RPMI7951 (cell line): Measurements from ENCODE around the gene BEST1. TPM values are rescaled to one million over a fixed set of nuclear protein-coding genes. Genes with fewer than 3 reads are reported as not detected.
"Not testable (repeated sequence)": the region's sequence is repeated elsewhere in the genome, so short reads cannot be mapped to it uniquely, and the experiment has no call there.

Experiments
- DNase-seq: peaks from one replicate; pipeline ENCODE4 v3.0.0-alpha.2; 2012; ENCODE audit warnings: low read depth
- total RNA-seq: library from RNA; depleted of rRNA; stranded (reverse); fragments of >200 nt; shearing (Covaris generic); gene quantifications from 2 replicates; pipeline ENCODE4 v1.2.3, GENCODE V29; 2014

The BEST1 gene
- total RNA-seq, 1 experiment from 2014 or later, result 0.12 TPM

GRCh38 chr11:61963282-61964057, 13.3 kb downstream of the BEST1 start:
- peak; percentile 83 for DNase-seq

DNA sequence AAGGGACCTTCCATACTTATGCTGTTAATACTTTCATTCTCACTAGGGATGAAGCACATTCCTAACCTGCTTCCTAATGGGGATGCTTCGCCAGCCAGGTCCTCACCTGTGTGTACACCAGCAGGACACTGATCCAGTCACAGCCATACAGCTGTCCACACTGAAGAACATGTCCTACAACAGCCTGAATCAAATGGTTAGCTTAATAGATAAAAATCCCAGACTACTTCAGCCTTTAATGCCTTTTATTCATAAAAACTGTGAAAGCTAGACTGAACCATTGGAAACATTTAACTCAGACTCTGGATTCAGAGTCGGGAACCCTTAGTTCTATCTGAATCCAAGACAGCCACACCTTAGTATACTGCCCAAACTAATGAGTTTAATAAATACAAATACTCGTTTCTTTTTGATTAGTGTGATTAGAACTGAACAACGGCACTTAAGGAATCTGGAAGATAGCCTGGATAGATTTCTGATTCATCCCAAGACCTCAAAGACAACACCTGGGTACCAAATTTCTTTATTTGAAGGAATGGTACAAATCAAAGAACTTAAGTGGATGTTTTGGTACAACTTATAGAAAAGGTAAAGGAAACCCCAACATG, 14.0 kb downstream of the BEST1 start:
- no peak for DNase-seq

GRCh38 chr11:61964666-61965271, 14.6 kb downstream of the BEST1 start:
- DNase-seq, result not testable (repeated sequence)

- DNase-seq, result peak; percentile 87
Observed at GRCh38 chr11:61966734-61967115, 16.6 kb downstream of the BEST1 start.

- peak; percentile 93 for DNase-seq
Observed at GRCh38 chr11:61967116-61967923, 17.2 kb downstream of the BEST1 start, which contains the start of gene FTH1. TSS of gene FTH1 (minus strand) at chr11:61967634. CDS start at chr11:61967425, 209 bp downstream.

DNA sequence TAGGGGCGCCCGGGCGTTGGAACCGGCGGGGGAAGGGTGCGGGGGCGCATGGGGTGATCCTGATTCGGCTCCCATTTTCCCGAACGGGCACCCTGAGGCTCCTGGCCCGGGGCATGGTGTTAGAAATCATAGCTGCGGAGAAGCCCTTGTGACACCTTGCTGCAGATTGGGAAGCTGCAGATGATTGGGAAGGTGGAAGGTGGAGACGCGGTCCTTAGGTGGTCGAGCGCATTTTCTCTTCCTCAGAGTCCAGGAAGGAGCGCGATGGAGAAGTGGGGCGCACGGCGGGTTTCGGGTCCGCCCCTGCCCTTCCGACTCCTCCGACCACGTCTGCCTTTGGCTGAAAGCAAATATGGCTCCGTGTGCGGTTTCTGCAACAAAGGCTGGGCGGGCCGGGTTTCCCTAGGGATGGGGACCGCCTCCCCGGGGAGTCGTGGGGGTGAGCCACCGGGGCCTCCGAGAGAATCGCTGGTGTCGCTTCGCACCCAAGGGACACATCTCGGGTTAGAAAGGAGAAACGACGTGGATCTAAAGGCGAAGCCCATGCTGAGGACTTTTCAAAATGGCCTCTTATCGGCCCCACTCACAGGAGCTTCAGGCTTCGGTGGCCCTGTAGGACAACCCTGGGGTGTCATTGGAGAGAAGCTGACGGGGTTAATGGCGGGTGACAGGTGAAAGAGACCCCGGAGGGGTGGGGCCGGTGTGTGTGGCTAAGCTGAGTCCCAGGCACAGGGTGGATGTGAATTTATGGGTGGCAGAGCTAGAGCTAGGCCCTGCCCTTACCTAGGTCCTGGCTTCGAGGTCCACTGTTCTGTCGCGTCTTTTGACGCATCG, 18.0 kb downstream of the BEST1 start:
- DNase-seq, result peak; percentile 48

DNA sequence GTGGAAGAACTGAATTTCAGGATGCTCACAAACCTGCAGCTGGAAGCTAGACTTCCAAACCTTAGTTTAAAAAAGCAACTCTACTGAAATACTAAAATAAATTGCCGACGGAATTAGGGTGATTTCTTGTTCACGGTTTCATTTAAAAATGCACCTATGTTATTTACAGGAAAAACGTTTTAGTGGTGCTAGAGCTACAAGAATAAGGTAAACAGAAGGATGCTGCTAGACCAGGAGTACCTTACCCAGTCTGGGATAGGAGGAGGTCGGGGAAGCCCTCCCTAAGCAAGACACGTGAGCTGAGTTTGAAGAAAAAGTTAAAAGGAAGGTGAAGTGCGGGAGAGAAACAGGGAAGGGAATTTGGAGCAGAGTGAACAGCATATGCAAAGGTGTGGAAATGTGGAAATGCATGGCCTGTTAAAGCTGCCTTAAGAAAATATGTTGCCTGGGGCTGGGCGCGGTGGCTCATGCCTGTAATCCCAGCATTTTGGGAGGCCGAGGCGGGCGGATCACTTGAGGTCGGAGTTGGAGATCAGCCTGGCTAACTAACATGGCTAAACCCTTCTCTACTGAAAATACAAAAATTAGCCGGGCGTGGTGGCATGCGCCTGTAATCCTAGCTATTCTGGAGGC, 18.7 kb downstream of the BEST1 start:
- peak; percentile 36 for DNase-seq

DNA sequence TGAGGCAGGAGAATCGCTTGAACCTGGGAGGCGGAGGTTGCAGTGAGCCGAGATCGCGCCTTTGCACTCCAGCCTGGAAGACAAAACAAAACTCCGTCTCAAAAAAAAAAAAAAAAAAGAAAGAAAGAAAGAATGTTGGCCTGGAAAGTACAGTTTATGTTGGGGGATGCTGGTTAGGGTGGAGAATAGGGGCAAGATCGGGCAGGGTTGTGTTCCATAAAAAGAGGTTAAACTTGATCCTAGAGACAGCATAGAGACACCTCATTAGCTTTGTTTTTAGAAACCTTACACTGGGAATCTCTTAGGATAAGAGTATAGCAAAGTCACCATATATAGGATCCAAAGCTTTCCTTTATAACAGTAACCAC, 19.2 kb downstream of the BEST1 start:
- no peak for DNase-seq

DNA sequence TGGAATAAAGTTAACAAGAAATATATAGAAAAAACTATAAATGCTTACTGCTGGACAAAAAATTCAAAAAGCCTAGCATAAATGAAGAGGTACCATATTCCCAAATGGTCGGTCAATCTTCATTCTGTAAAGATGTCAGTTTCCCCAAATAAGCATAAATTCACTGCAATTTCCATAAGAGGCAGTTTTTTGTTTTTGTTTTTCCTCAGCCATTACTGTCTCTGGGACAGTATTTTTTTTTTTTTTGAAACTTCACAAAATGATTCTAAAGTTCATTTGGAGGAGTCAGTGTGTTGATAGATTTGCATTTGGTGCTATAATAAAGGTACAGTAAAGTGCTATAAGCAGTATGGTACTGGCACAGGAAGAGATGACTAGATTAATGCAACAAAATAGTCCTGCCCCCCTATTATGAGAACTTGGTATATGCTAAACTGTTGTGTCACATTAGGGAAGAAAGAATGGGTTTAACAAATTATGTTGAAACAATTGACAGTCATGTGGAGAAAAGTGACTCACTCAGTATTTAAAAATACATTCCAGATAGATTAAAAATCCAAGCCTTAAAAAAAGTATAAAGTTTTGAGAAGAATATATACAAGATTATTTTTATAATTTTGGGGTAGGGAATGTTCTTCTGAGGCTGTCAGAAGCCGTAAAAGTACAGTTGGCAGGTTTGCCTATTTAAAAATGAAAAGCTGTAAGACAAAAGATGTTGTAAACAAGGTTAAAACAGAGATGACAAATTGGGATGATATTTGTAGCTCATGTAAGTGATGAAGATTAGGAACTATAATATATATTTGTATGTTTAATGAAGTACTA, 19.9 kb downstream of the BEST1 start:
- peak; percentile 77 for DNase-seq

GRCh38 chr11:61971248-61972111, 21.3 kb downstream of the BEST1 start:
- DNase-seq, result peak; percentile 99

GRCh38 chr11:61972112-61972671, 22.0 kb downstream of the BEST1 start:
- no peak for DNase-seq

DNA sequence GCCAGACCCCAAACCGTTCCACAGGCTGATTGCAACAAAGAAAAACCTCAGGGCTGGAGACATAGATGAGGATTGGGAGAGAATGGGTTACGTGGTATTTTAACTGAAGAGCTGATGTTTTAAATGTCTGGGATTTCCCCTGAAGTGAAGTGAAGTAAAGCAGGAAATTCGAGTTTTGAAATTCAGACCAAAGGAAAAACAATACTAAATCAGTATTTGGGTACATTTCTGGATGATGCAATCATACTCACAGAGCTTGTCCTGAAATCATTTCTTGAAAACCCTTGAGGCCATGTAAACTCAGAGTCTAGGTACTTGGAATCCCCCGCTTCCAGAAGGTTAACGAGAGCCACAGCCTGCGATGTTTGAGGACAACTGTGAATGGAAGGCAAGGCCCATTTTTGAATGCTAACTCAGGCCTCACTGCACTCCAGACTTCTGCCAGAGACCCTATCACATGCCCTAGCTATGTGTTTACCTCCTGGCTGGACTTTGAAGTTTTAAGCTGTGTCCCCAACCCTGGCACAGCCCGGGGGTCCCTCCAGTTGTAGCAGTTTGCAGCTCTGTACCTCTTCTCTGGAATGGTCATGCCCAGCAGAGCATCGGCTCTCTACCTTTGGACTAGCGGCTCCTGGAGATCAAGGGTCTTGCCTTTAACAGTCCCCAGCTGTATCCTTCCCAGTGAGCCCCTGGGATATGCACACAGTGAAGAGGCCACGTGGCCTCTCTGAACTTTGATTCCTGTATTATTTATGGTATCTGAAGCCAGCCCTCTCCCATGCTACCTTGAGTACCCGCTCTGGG, 22.7 kb downstream of the BEST1 start:
- peak; percentile 87 for DNase-seq

- DNase-seq, result no peak
Observed at GRCh38 chr11:61973476-61974162, 23.5 kb downstream of the BEST1 start.

GRCh38 chr11:61974766-61975631, 24.8 kb downstream of the BEST1 start:
- no peak for DNase-seq

GRCh38 chr11:61975638-61976419, 25.7 kb downstream of the BEST1 start:
- DNase-seq, result no peak
